Peyer's patch (tissue), 4 donors: Measurements from ENCODE around the gene CKAP2L.

Experiments
- CTCF ChIP-seq, 6 experiments: fragments of 450-650 bp in 4 of 6; fragments of 200-600 bp in 2 of 6; sonication (generic) in 1 of 6; IDR thresholded peaks; one replicate each; pipeline ENCODE4 v1.5.1; 2017 to 2019; ENCODE audit warnings: antibody characterized with exemption in 6 of 6, mild to moderate bottlenecking in 3 of 6, moderate library complexity in 1 of 6
- POLR2A ChIP-seq, 2 donors: fragments of 450-650 bp; IDR thresholded peaks; one replicate each; pipeline ENCODE4 v1.5.1; 2017; ENCODE audit warnings: antibody characterized with exemption in 2 of 2, mild to moderate bottlenecking in 2 of 2, moderate library complexity in 2 of 2

GRCh38 chr2:112791693-112792230 is 27.4 kb upstream of the CKAP2L start:
- TF ChIP-seq CTCF (IDR thresholded peaks at IDR 0.05) (no peak), POLR2A (IDR thresholded peaks at IDR 0.05) (no peak)
